Measurements from ENCODE around the gene KLHL8. TPM values are rescaled to one million over a fixed set of nuclear protein-coding genes. Genes with fewer than 3 reads are reported as not detected.
A peak's percentile ranks its signal among the peaks of the same experiment; 100 is the strongest.

Gene KLHL8
- total RNA-seq, 1 donor from 2014 or later: 36.0 TPM

- H3K4me3 ChIP-seq (ENCODE audit: low read length in 3 of 3): peak overlapping the region in 2 of 3 donors; percentile 18 to 25
- H3K4me1 ChIP-seq (ENCODE audit: control insufficient read depth in 3 of 3, insufficient read depth in 3 of 3, low read length in 3 of 3): peaks cover 0 to under 1% (median 0%) of the 10 kb centered on the region in 3 donors
- peak overlapping the region in 2 of 3 donors; percentile 10 to 29 for H3K9ac ChIP-seq (ENCODE audit: low read depth in 1 of 3, low read length in 3 of 3)
- H3K27me3 ChIP-seq (ENCODE audit: control insufficient read depth in 3 of 3, insufficient read depth in 3 of 3, low read length in 3 of 3): no peaks in the 10 kb centered on the region
- H3K9me3 ChIP-seq (ENCODE audit: control insufficient read depth in 3 of 3, low read length in 3 of 3): no peaks in the 10 kb centered on the region
- H3K36me3 ChIP-seq (ENCODE audit: control insufficient read depth in 3 of 3, insufficient read depth in 3 of 3, low read length in 3 of 3): no peaks in the 10 kb centered on the region
- H3K27ac ChIP-seq (ENCODE audit: low read depth, low read length): peak overlapping the region; percentile 42
These were observed 31.5 kb downstream of the KLHL8 start for GRCh38 chr4:87188932-87189331.

GRCh38 chr4:87188048-87188447, 32.4 kb downstream of the KLHL8 start:
- no peaks in the 10 kb centered on the region for H3K27me3 ChIP-seq (ENCODE audit: control insufficient read depth in 3 of 3, insufficient read depth in 3 of 3, low read length in 3 of 3)
- H3K9me3 ChIP-seq (ENCODE audit: control insufficient read depth in 3 of 3, low read length in 3 of 3): no peaks in the 10 kb centered on the region
- H3K4me1 ChIP-seq (ENCODE audit: control insufficient read depth in 3 of 3, insufficient read depth in 3 of 3, low read length in 3 of 3): no peaks in the 10 kb centered on the region
- no peaks in the 10 kb centered on the region for H3K36me3 ChIP-seq (ENCODE audit: control insufficient read depth in 3 of 3, insufficient read depth in 3 of 3, low read length in 3 of 3)
- H3K9ac ChIP-seq (ENCODE audit: low read depth in 1 of 3, low read length in 3 of 3): no peak overlapping the region
- no peak overlapping the region for H3K4me3 ChIP-seq (ENCODE audit: low read length in 3 of 3)
- peak overlapping the region; percentile 42 for H3K27ac ChIP-seq (ENCODE audit: low read depth, low read length)

- Histone ChIP-seq H3K4me1 (ENCODE audit: control insufficient read depth in 3 of 3, insufficient read depth in 3 of 3, low read length in 3 of 3) (no peaks in the 10 kb centered on the region), H3K27ac (ENCODE audit: low read depth, low read length) (no peak overlapping the region), H3K36me3 (ENCODE audit: control insufficient read depth in 3 of 3, insufficient read depth in 3 of 3, low read length in 3 of 3) (no peaks in the 10 kb centered on the region), H3K4me3 (ENCODE audit: low read length in 3 of 3) (no peak overlapping the region), H3K9ac (ENCODE audit: low read depth in 1 of 3, low read length in 3 of 3) (no peak overlapping the region), H3K9me3 (ENCODE audit: control insufficient read depth in 3 of 3, low read length in 3 of 3) (no peaks in the 10 kb centered on the region), H3K27me3 (ENCODE audit: control insufficient read depth in 3 of 3, insufficient read depth in 3 of 3, low read length in 3 of 3) (no peaks in the 10 kb centered on the region)
These were observed 35.1 kb downstream of the KLHL8 start for GRCh38 chr4:87185146-87185870.

GRCh38 chr4:87180767-87181166, 39.7 kb downstream of the KLHL8 start:
- peaks cover 0 to 3% (median 0%) of the 10 kb centered on the region in 3 donors for H3K36me3 ChIP-seq (ENCODE audit: control insufficient read depth in 3 of 3, insufficient read depth in 3 of 3, low read length in 3 of 3)
- H3K27ac ChIP-seq (ENCODE audit: low read depth, low read length): no peak overlapping the region
- no peaks in the 10 kb centered on the region for H3K9me3 ChIP-seq (ENCODE audit: control insufficient read depth in 3 of 3, low read length in 3 of 3)
- no peak overlapping the region for H3K4me3 ChIP-seq (ENCODE audit: low read length in 3 of 3)
- no peak overlapping the region for H3K9ac ChIP-seq (ENCODE audit: low read depth in 1 of 3, low read length in 3 of 3)
- no peaks in the 10 kb centered on the region for H3K4me1 ChIP-seq (ENCODE audit: control insufficient read depth in 3 of 3, insufficient read depth in 3 of 3, low read length in 3 of 3)
- H3K27me3 ChIP-seq (ENCODE audit: control insufficient read depth in 3 of 3, insufficient read depth in 3 of 3, low read length in 3 of 3): no peaks in the 10 kb centered on the region

- no peaks in the 10 kb centered on the region for H3K27me3 ChIP-seq (ENCODE audit: control insufficient read depth in 3 of 3, insufficient read depth in 3 of 3, low read length in 3 of 3)
- H3K4me3 ChIP-seq (ENCODE audit: low read length in 3 of 3): no peak overlapping the region
- peaks cover 0 to 3% (median 0%) of the 10 kb centered on the region in 3 donors for H3K36me3 ChIP-seq (ENCODE audit: control insufficient read depth in 3 of 3, insufficient read depth in 3 of 3, low read length in 3 of 3)
- H3K9me3 ChIP-seq (ENCODE audit: control insufficient read depth in 3 of 3, low read length in 3 of 3): no peaks in the 10 kb centered on the region
- no peak overlapping the region for H3K27ac ChIP-seq (ENCODE audit: low read depth, low read length)
- H3K9ac ChIP-seq (ENCODE audit: low read depth in 1 of 3, low read length in 3 of 3): no peak overlapping the region
- H3K4me1 ChIP-seq (ENCODE audit: control insufficient read depth in 3 of 3, insufficient read depth in 3 of 3, low read length in 3 of 3): no peaks in the 10 kb centered on the region
These were observed 40.7 kb downstream of the KLHL8 start for GRCh38 chr4:87179751-87180150.

GRCh38 chr4:87174672-87175071, 45.7 kb downstream of the KLHL8 start:
- Histone ChIP-seq H3K4me3 (ENCODE audit: low read length in 3 of 3) (no peak overlapping the region), H3K4me1 (ENCODE audit: control insufficient read depth in 3 of 3, insufficient read depth in 3 of 3, low read length in 3 of 3) (no peaks in the 10 kb centered on the region), H3K36me3 (ENCODE audit: control insufficient read depth in 3 of 3, insufficient read depth in 3 of 3, low read length in 3 of 3) (peaks cover 0 to 6% (median 0%) of the 10 kb centered on the region in 3 donors), H3K27ac (ENCODE audit: low read depth, low read length) (no peak overlapping the region), H3K27me3 (ENCODE audit: control insufficient read depth in 3 of 3, insufficient read depth in 3 of 3, low read length in 3 of 3) (no peaks in the 10 kb centered on the region), H3K9me3 (ENCODE audit: control insufficient read depth in 3 of 3, low read length in 3 of 3) (no peaks in the 10 kb centered on the region), H3K9ac (ENCODE audit: low read depth in 1 of 3, low read length in 3 of 3) (no peak overlapping the region)

- Histone ChIP-seq H3K27me3 (ENCODE audit: control insufficient read depth in 3 of 3, insufficient read depth in 3 of 3, low read length in 3 of 3) (no peaks in the 10 kb centered on the region), H3K36me3 (ENCODE audit: control insufficient read depth in 3 of 3, insufficient read depth in 3 of 3, low read length in 3 of 3) (peaks cover 0 to 13% (median 2%) of the 10 kb centered on the region in 3 donors), H3K4me1 (ENCODE audit: control insufficient read depth in 3 of 3, insufficient read depth in 3 of 3, low read length in 3 of 3) (no peaks in the 10 kb centered on the region)
These were observed 48.5 kb downstream of the KLHL8 start for GRCh38 chr4:87171944-87172343.

GRCh38 chr4:87166296-87166854, 54.0 kb downstream of the KLHL8 start:
- Histone ChIP-seq H3K4me1 (ENCODE audit: control insufficient read depth in 3 of 3, insufficient read depth in 3 of 3, low read length in 3 of 3) (no peaks in the 10 kb centered on the region), H3K9me3 (ENCODE audit: control insufficient read depth in 3 of 3, low read length in 3 of 3) (no peaks in the 10 kb centered on the region), H3K4me3 (ENCODE audit: low read length in 3 of 3) (no peak overlapping the region), H3K27ac (ENCODE audit: low read depth, low read length) (no peak overlapping the region), H3K36me3 (ENCODE audit: control insufficient read depth in 3 of 3, insufficient read depth in 3 of 3, low read length in 3 of 3) (peaks cover 2 to 21% (median 6%) of the 10 kb centered on the region in 3 donors), H3K9ac (ENCODE audit: low read depth in 1 of 3, low read length in 3 of 3) (no peak overlapping the region), H3K27me3 (ENCODE audit: control insufficient read depth in 3 of 3, insufficient read depth in 3 of 3, low read length in 3 of 3) (no peaks in the 10 kb centered on the region)

More at GRCh38 chr4:87171944-87172343, 48.5 kb downstream of the KLHL8 start:
- Histone ChIP-seq H3K9me3 (ENCODE audit: control insufficient read depth in 3 of 3, low read length in 3 of 3) (no peaks in the 10 kb centered on the region), H3K4me3 (ENCODE audit: low read length in 3 of 3) (no peak overlapping the region), H3K27ac (ENCODE audit: low read depth, low read length) (no peak overlapping the region), H3K9ac (ENCODE audit: low read depth in 1 of 3, low read length in 3 of 3) (no peak overlapping the region)

- no peaks in the 10 kb centered on the region for H3K9me3 ChIP-seq (ENCODE audit: control insufficient read depth in 3 of 3, low read length in 3 of 3)
- no peak overlapping the region for H3K9ac ChIP-seq (ENCODE audit: low read depth in 1 of 3, low read length in 3 of 3)
- H3K4me1 ChIP-seq (ENCODE audit: control insufficient read depth in 3 of 3, insufficient read depth in 3 of 3, low read length in 3 of 3): no peaks in the 10 kb centered on the region
- no peak overlapping the region for H3K27ac ChIP-seq (ENCODE audit: low read depth, low read length)
- H3K27me3 ChIP-seq (ENCODE audit: control insufficient read depth in 3 of 3, insufficient read depth in 3 of 3, low read length in 3 of 3): no peaks in the 10 kb centered on the region
- peaks cover 2 to 21% (median 6%) of the 10 kb centered on the region in 3 donors for H3K36me3 ChIP-seq (ENCODE audit: control insufficient read depth in 3 of 3, insufficient read depth in 3 of 3, low read length in 3 of 3)
- no peak overlapping the region for H3K4me3 ChIP-seq (ENCODE audit: low read length in 3 of 3)
These were observed 54.5 kb downstream of the KLHL8 start for GRCh38 chr4:87165892-87166291.

- Histone ChIP-seq H3K9me3 (ENCODE audit: control insufficient read depth in 3 of 3, low read length in 3 of 3) (no peaks in the 10 kb centered on the region), H3K27me3 (ENCODE audit: control insufficient read depth in 3 of 3, insufficient read depth in 3 of 3, low read length in 3 of 3) (no peaks in the 10 kb centered on the region), H3K4me3 (ENCODE audit: low read length in 3 of 3) (no peak overlapping the region), H3K27ac (ENCODE audit: low read depth, low read length) (no peak overlapping the region), H3K9ac (ENCODE audit: low read depth in 1 of 3, low read length in 3 of 3) (no peak overlapping the region), H3K4me1 (ENCODE audit: control insufficient read depth in 3 of 3, insufficient read depth in 3 of 3, low read length in 3 of 3) (no peaks in the 10 kb centered on the region), H3K36me3 (ENCODE audit: control insufficient read depth in 3 of 3, insufficient read depth in 3 of 3, low read length in 3 of 3) (no peaks in the 10 kb centered on the region)
These were observed 67.1 kb downstream of the KLHL8 start for GRCh38 chr4:87153078-87153870.
